Stimulated activated naive CD8-positive, alpha-beta T cell treated with anti-CD3 and anti-CD28 coated beads, Interleukin-15, Interleukin-2, amounts not matched to agents 100 ng/mL and 50 ng/mL, for 24 hours (primary cell): ENCODE data around the gene ZPR1.
A peak's percentile ranks its signal among the peaks of the same experiment; 100 is the strongest.
"Not testable (repeated sequence)": the region's sequence is repeated elsewhere in the genome, so short reads cannot be mapped to it uniquely, and the experiment has no call there.

Source experiments
- H3K27ac Mint-ChIP-seq: one replicate; pipeline ENCODE4 v1.8.0; 2021; ENCODE audit warnings: mild to moderate bottlenecking, mixed read lengths
- H3K27me3 Mint-ChIP-seq: one replicate; pipeline ENCODE4 v1.8.0; 2021; ENCODE audit warnings: mixed read lengths
- H3K36me3 Mint-ChIP-seq: one replicate; pipeline ENCODE4 v1.8.0; 2021; ENCODE audit warnings: low read depth, mixed read lengths
- H3K4me1 Mint-ChIP-seq: one replicate; pipeline ENCODE4 v1.8.0; 2021; ENCODE audit warnings: low read depth, mixed read lengths
- H3K4me3 Mint-ChIP-seq: one replicate; pipeline ENCODE4 v1.8.0; 2021; ENCODE audit warnings: mild to moderate bottlenecking, mixed read lengths
- H3K9me3 Mint-ChIP-seq: one replicate; pipeline ENCODE4 v1.8.0; 2021; ENCODE audit warnings: mixed read lengths

The ZPR1 gene

GRCh38 chr11:116771935-116772334 lies 15.9 kb downstream of the ZPR1 start:
- H3K9me3 Mint-ChIP-seq: no peaks in the 10 kb centered on the region
- peaks cover 53% of the 10 kb centered on the region for H3K4me1 Mint-ChIP-seq
- no peaks in the 10 kb centered on the region for H3K27me3 Mint-ChIP-seq
- peak overlapping the region; percentile 93 for H3K4me3 Mint-ChIP-seq
- peaks cover 40% of the 10 kb centered on the region for H3K36me3 Mint-ChIP-seq
- H3K27ac Mint-ChIP-seq: peak overlapping the region; percentile 95

GRCh38 chr11:116762132-116762531 lies 25.7 kb downstream of the ZPR1 start:
- no peaks in the 10 kb centered on the region for H3K4me1 Mint-ChIP-seq
- H3K4me3 Mint-ChIP-seq: no peak overlapping the region
- H3K27me3 Mint-ChIP-seq: no peaks in the 10 kb centered on the region
- H3K36me3 Mint-ChIP-seq: peaks cover 61% of the 10 kb centered on the region
- no peaks in the 10 kb centered on the region for H3K9me3 Mint-ChIP-seq
- H3K27ac Mint-ChIP-seq: no peak overlapping the region

GRCh38 chr11:116756044-116756443 lies 31.8 kb downstream of the ZPR1 start:
- H3K9me3 Mint-ChIP-seq, H3K4me3 Mint-ChIP-seq, H3K27me3 Mint-ChIP-seq, H3K27ac Mint-ChIP-seq, H3K4me1 Mint-ChIP-seq: not testable (repeated sequence)
- H3K36me3 Mint-ChIP-seq: peaks cover 67% of the 10 kb centered on the region

GRCh38 chr11:116750070-116750718 lies 37.6 kb downstream of the ZPR1 start:
- no peaks in the 10 kb centered on the region for H3K9me3 Mint-ChIP-seq
- no peak overlapping the region for H3K27ac Mint-ChIP-seq
- H3K36me3 Mint-ChIP-seq: peaks cover 53% of the 10 kb centered on the region
- H3K4me3 Mint-ChIP-seq: no peak overlapping the region
- H3K4me1 Mint-ChIP-seq: no peaks in the 10 kb centered on the region
- H3K27me3 Mint-ChIP-seq: no peaks in the 10 kb centered on the region

- Mint-ChIP-seq H3K36me3 (peaks cover 13% of the 10 kb centered on the region), H3K27me3 (no peaks in the 10 kb centered on the region), H3K4me3 (no peak overlapping the region), H3K4me1 (no peaks in the 10 kb centered on the region), H3K9me3 (no peaks in the 10 kb centered on the region), H3K27ac (no peak overlapping the region)
Measured at GRCh38 chr11:116742104-116742503, 45.7 kb downstream of the ZPR1 start.

- Mint-ChIP-seq H3K4me3 (no peak overlapping the region), H3K9me3 (no peaks in the 10 kb centered on the region), H3K36me3 (peaks cover 6% of the 10 kb centered on the region), H3K27ac (no peak overlapping the region), H3K4me1 (no peaks in the 10 kb centered on the region), H3K27me3 (no peaks in the 10 kb centered on the region)
Measured at GRCh38 chr11:116740741-116741140, 47.1 kb downstream of the ZPR1 start.

- Mint-ChIP-seq H3K9me3 (no peaks in the 10 kb centered on the region), H3K27ac (peak overlapping the region; percentile 38), H3K4me1 (peaks cover 2% of the 10 kb centered on the region), H3K36me3 (no peaks in the 10 kb centered on the region), H3K4me3 (no peak overlapping the region), H3K27me3 (no peaks in the 10 kb centered on the region)
Measured at GRCh38 chr11:116738975-116739374, 48.8 kb downstream of the ZPR1 start.

GRCh38 chr11:116736763-116737162 lies 51.1 kb downstream of the ZPR1 start:
- Mint-ChIP-seq H3K4me1 (peaks cover 18% of the 10 kb centered on the region), H3K27me3 (no peaks in the 10 kb centered on the region), H3K4me3 (no peak overlapping the region), H3K36me3 (no peaks in the 10 kb centered on the region), H3K9me3 (no peaks in the 10 kb centered on the region), H3K27ac (no peak overlapping the region)

GRCh38 chr11:116733969-116734508 lies 53.8 kb downstream of the ZPR1 start:
- H3K4me3 Mint-ChIP-seq: no peak overlapping the region
- peaks cover 18% of the 10 kb centered on the region for H3K4me1 Mint-ChIP-seq
- H3K9me3 Mint-ChIP-seq: no peaks in the 10 kb centered on the region
- H3K27ac Mint-ChIP-seq: no peak overlapping the region
- no peaks in the 10 kb centered on the region for H3K27me3 Mint-ChIP-seq
- no peaks in the 10 kb centered on the region for H3K36me3 Mint-ChIP-seq

GRCh38 chr11:116733043-116733755 lies 54.6 kb downstream of the ZPR1 start:
- H3K36me3 Mint-ChIP-seq: no peaks in the 10 kb centered on the region
- H3K4me3 Mint-ChIP-seq: peak overlapping the region; percentile 5
- H3K27me3 Mint-ChIP-seq: no peaks in the 10 kb centered on the region
- H3K27ac Mint-ChIP-seq: peak overlapping the region; percentile 0
- peaks cover 18% of the 10 kb centered on the region for H3K4me1 Mint-ChIP-seq
- no peaks in the 10 kb centered on the region for H3K9me3 Mint-ChIP-seq

- Mint-ChIP-seq H3K4me1 (peaks cover 18% of the 10 kb centered on the region), H3K27me3 (no peaks in the 10 kb centered on the region), H3K27ac (peak overlapping the region; percentile 0), H3K4me3 (peak overlapping the region; percentile 5), H3K36me3 (no peaks in the 10 kb centered on the region), H3K9me3 (no peaks in the 10 kb centered on the region)
Measured at GRCh38 chr11:116732271-116733042, 55.4 kb downstream of the ZPR1 start.

- Mint-ChIP-seq H3K4me3 (no peak overlapping the region), H3K27ac (no peak overlapping the region), H3K36me3 (no peaks in the 10 kb centered on the region), H3K4me1 (peaks cover 18% of the 10 kb centered on the region), H3K27me3 (no peaks in the 10 kb centered on the region), H3K9me3 (no peaks in the 10 kb centered on the region)
Measured at GRCh38 chr11:116731821-116732220, 56.0 kb downstream of the ZPR1 start.

GRCh38 chr11:116731097-116731761 lies 56.6 kb downstream of the ZPR1 start:
- H3K9me3 Mint-ChIP-seq: no peaks in the 10 kb centered on the region
- peaks cover 18% of the 10 kb centered on the region for H3K4me1 Mint-ChIP-seq
- no peaks in the 10 kb centered on the region for H3K36me3 Mint-ChIP-seq
- H3K27me3 Mint-ChIP-seq: no peaks in the 10 kb centered on the region
- no peak overlapping the region for H3K4me3 Mint-ChIP-seq
- no peak overlapping the region for H3K27ac Mint-ChIP-seq

- H3K4me3 Mint-ChIP-seq: no peak overlapping the region
- no peaks in the 10 kb centered on the region for H3K27me3 Mint-ChIP-seq
Measured at GRCh38 chr11:116730601-116731000, 57.2 kb downstream of the ZPR1 start.

GRCh38 chr11:116730241-116730561 lies 57.6 kb downstream of the ZPR1 start:
- H3K4me1 Mint-ChIP-seq: peaks cover 18% of the 10 kb centered on the region
- H3K27me3 Mint-ChIP-seq: no peaks in the 10 kb centered on the region
- no peak overlapping the region for H3K27ac Mint-ChIP-seq
- H3K4me3 Mint-ChIP-seq: no peak overlapping the region
- H3K36me3 Mint-ChIP-seq: no peaks in the 10 kb centered on the region
- H3K9me3 Mint-ChIP-seq: no peaks in the 10 kb centered on the region

More at GRCh38 chr11:116730601-116731000, 57.2 kb downstream of the ZPR1 start:
- no peaks in the 10 kb centered on the region for H3K9me3 Mint-ChIP-seq
- H3K4me1 Mint-ChIP-seq: peaks cover 18% of the 10 kb centered on the region
- no peaks in the 10 kb centered on the region for H3K36me3 Mint-ChIP-seq
- no peak overlapping the region for H3K27ac Mint-ChIP-seq
